Measurements from ENCODE around the gene ZIC5. TPM values are rescaled to one million over a fixed set of nuclear protein-coding genes. Genes with fewer than 3 reads are reported as not detected.

Gene ZIC5
- total and polyA plus RNA-seq, 2 of the 13 experiments (the other 11 are each of a cell fraction or from before 2014, with no cell fraction given), result 0.02 to 0.07 TPM

- TF ChIP-seq, protein P1, sequence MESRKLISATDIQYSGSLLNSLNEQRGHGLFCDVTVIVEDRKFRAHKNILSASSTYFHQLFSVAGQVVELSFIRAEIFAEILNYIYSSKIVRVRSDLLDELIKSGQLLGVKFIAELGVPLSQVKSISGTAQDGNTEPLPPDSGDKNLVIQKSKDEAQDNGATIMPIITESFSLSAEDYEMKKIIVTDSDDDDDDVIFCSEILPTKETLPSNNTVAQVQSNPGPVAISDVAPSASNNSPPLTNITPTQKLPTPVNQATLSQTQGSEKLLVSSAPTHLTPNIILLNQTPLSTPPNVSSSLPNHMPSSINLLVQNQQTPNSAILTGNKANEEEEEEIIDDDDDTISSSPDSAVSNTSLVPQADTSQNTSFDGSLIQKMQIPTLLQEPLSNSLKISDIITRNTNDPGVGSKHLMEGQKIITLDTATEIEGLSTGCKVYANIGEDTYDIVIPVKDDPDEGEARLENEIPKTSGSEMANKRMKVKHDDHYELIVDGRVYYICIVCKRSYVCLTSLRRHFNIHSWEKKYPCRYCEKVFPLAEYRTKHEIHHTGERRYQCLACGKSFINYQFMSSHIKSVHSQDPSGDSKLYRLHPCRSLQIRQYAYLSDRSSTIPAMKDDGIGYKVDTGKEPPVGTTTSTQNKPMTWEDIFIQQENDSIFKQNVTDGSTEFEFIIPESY (CRISPR knock-in tag; IDR thresholded peaks at IDR 0.05), result no peak
- TF ChIP-seq ZBTB49 (CRISPR knock-in tag; IDR thresholded peaks at IDR 0.05; ENCODE audit: borderline replicate concordance), result no peak
These were observed 48.7 kb downstream of the ZIC5 start (continued) for GRCh38 chr13:99922631-99923404.

- ChIA-PET POLR2A (no interaction called here), CTCF (ENCODE audit: low intra/inter-chr PET ratio, low total read pairs) (no interaction called here)
- in situ Hi-C loops (cut with HindIII; ENCODE audit: extremely low pct_ligation_motif_present, low pct_unique_long_range_greater_than_20kb), result loop anchor here (10.0 kb wide), 1 partner anchor 596 kb away; no protein-coding TSS in a partner anchor
- no peak for TF ChIP-seq FOXA1 (IDR thresholded peaks at IDR 0.05)
- no peak for TF ChIP-seq FOXA1 (CRISPR knock-in tag; IDR thresholded peaks at IDR 0.05)
- Histone ChIP-seq H3K79me2 (ENCODE audit: insufficient read depth, low read length) (no peaks in the 10 kb centered on the region), H3K9ac (ENCODE audit: insufficient read depth, low read depth, low read length) (no peak overlapping the region), H3K9me3 (ENCODE audit: low read length) (no peaks in the 10 kb centered on the region), H3K4me2 (ENCODE audit: low read depth, low read length) (no peak overlapping the region), H3K27ac (ENCODE audit: extremely low read length, insufficient read depth, low read length) (no peak overlapping the region), H3K36me3 (replicated peaks in 1 of 2; ENCODE audit: control insufficient read depth in 1 of 2, insufficient read depth in 2 of 2, low read length in 2 of 2) (no peaks in the 10 kb centered on the region), H3K27me3 (ENCODE audit: control insufficient read depth in 1 of 2, insufficient read depth in 2 of 2, low read length in 2 of 2) (peaks cover 0 to 15% of the 10 kb centered on the region in 2 experiments; a peak in 4 of 5 replicates), H3K4me1 (ENCODE audit: insufficient read depth, low read length) (peaks cover 12% of the 10 kb centered on the region; the same call in 1 of the 2 replicates), H3K4me3 (replicated peaks in 1 of 3; ENCODE audit: insufficient read depth in 1 of 3, low read depth in 2 of 3, low read length in 3 of 3) (no peak overlapping the region), H4K20me1 (ENCODE audit: insufficient read depth, low read length) (no peaks in the 10 kb centered on the region), H2AFZ (ENCODE audit: low read length) (no peak overlapping the region)
- intact Hi-C loops (cut with micrococcal nuclease; ENCODE audit: unreplicated experiment), result no loop called here
- 50% methylated on average over 2 of the region's 2 CpGs for WGBS (ENCODE audit: low lambda C conversion rate)
- BruUV-seq (replicated peaks), result no TSS peak
- DNase-seq (ENCODE audit: low spot score) (no peak), ATAC-seq (no peak), FAIRE-seq (no peak)
These were observed 52.4 kb downstream of the ZIC5 start for GRCh38 chr13:99919132-99919531.
